K562 (cell line): ENCODE results near the gene LIAS. TPM values are rescaled to one million over a fixed set of nuclear protein-coding genes. Genes with fewer than 3 reads are reported as not detected.
A peak's percentile ranks its signal among the peaks of the same experiment; 100 is the strongest.

Experiments used
- BCL6 ChIP-seq: fragments of 250-450 bp; sonication (Bioruptor Pico); IDR thresholded peaks from 2 replicates; pipeline ENCODE4 v1.4.0; 2020
- CBX2 ChIP-seq: fragments of 200-600 bp; sonication (generic); IDR thresholded peaks from one replicate; pipeline ENCODE4 v1.6.1; 2012; ENCODE audit warnings: mild to moderate bottlenecking, low read length, inconsistent platforms; ENCODE audit not compliant: insufficient read depth, poor library complexity, severe bottlenecking
- CBX8 ChIP-seq: fragments of 200-600 bp; sonication (generic); IDR thresholded peaks from 2 replicates; pipeline ENCODE4 v1.6.1; 2012; ENCODE audit warnings: borderline replicate concordance, mixed run types, low read depth, mild to moderate bottlenecking, moderate library complexity, mixed read lengths, low read length, control low read depth, inconsistent platforms; ENCODE audit not compliant: poor library complexity, severe bottlenecking; ENCODE audit errors: extremely low read depth
- CREB5 ChIP-seq: fragments of 250-450 bp; sonication (Bioruptor Pico); IDR thresholded peaks from 2 replicates; pipeline ENCODE4 v1.5.0; 2020; ENCODE audit warnings: mild to moderate bottlenecking
- CREM ChIP-seq: IDR thresholded peaks from 2 replicates; pipeline ENCODE4 v1.6.1; 2014; ENCODE audit warnings: antibody characterized with exemption, low read depth
- DPF2 ChIP-seq: fragments of 450-650 bp; IDR thresholded peaks from 2 replicates; pipeline ENCODE4 v1.6.1; 2016
- GABPA ChIP-seq: fragments of 200-800 bp; sonication (Bioruptor generic); conservative IDR thresholded peaks from 2 replicates; pipeline ENCODE4 v1.6.1; 2016; ENCODE audit warnings: low read depth, missing genetic modification characterization, missing compliant biosample characterization
- HMGN3 ChIP-seq: IDR thresholded peaks from 2 replicates; pipeline ENCODE4 v1.6.1; 2011; ENCODE audit warnings: borderline replicate concordance, low read depth, mild to moderate bottlenecking, mixed read lengths, low read length; ENCODE audit not compliant: insufficient read length; ENCODE audit errors: extremely low read depth
- KLF16 ChIP-seq: IDR thresholded peaks from 2 replicates; pipeline ENCODE4 v1.6.1; 2016; ENCODE audit warnings: antibody characterized with exemption
- L3MBTL2 ChIP-seq: fragments of 450-650 bp; IDR thresholded peaks from 2 replicates; pipeline ENCODE4 v1.6.1; 2016; ENCODE audit warnings: mild to moderate bottlenecking, moderate library complexity
- MTA3 ChIP-seq: fragments of 450-650 bp; formaldehyde crosslinking; IDR thresholded peaks from 2 replicates; pipeline ENCODE4 v1.6.1; 2017; ENCODE audit warnings: mild to moderate bottlenecking, borderline replicate concordance
- NEUROD1 ChIP-seq: fragments of 150-350 bp; IDR thresholded peaks from 2 replicates; pipeline ENCODE4 v1.6.1; 2014; ENCODE audit warnings: borderline replicate concordance, low read length, low read depth; ENCODE audit not compliant: partially characterized antibody
- PKNOX1 ChIP-seq: fragments of 450-650 bp; IDR thresholded peaks from 2 replicates; pipeline ENCODE4 v1.6.1; 2016
- RBM22 ChIP-seq: fragments of 200-400 bp; formaldehyde crosslinking; IDR thresholded peaks from 2 replicates; pipeline ENCODE4 v1.6.1; 2018; ENCODE audit warnings: low read length, low read depth; ENCODE audit not compliant: poor library complexity, severe bottlenecking
- SAFB ChIP-seq: fragments of 200-400 bp; formaldehyde crosslinking; IDR thresholded peaks from 2 replicates; pipeline ENCODE4 v1.6.1; 2017; ENCODE audit warnings: low read depth, low read length, borderline replicate concordance
- SNAPC5 ChIP-seq: fragments of 250-450 bp; sonication (Bioruptor Pico); IDR thresholded peaks from 2 replicates; pipeline ENCODE4 v1.8.0; 2021; ENCODE audit warnings: moderate library complexity, mild to moderate bottlenecking, inconsistent platforms
- STAT5A ChIP-seq: IDR thresholded peaks from 2 replicates; pipeline ENCODE4 v1.6.1; 2012; ENCODE audit warnings: low read length, inconsistent platforms, borderline replicate concordance
- TCFL5 ChIP-seq: fragments of 250-450 bp; sonication (Bioruptor Pico); conservative IDR thresholded peaks from 2 replicates; pipeline ENCODE4 v1.6.1; 2021; ENCODE audit warnings: mild to moderate bottlenecking, moderate library complexity, matching md5 sums
- TEAD1 ChIP-seq, 2 experiments: fragments of 450-650 bp in 1 of 2; sonication (generic) in 1 of 2; formaldehyde crosslinking; IDR thresholded peaks; 2 replicates each; pipeline versions ENCODE4 v1.4.0 to v1.8.0; 2020 to 2022; ENCODE audit warnings: mild to moderate bottlenecking in 2 of 2, missing genetic modification reagents in 1 of 2
- TEAD4 ChIP-seq, 2 experiments: sonication (generic) in 1 of 2; formaldehyde crosslinking in 1 of 2; IDR thresholded peaks; 2 replicates each; pipeline versions ENCODE4 v1.6.1 to v1.8.0; 2012 to 2022; ENCODE audit warnings: borderline replicate concordance in 1 of 2, inconsistent platforms in 1 of 2, low read length in 1 of 2, mild to moderate bottlenecking in 1 of 2, missing genetic modification reagents in 1 of 2
- ZBTB8A ChIP-seq: fragments of 450-650 bp; IDR thresholded peaks from 2 replicates; pipeline ENCODE4 v1.6.1; 2018; ENCODE audit warnings: mild to moderate bottlenecking, moderate library complexity; ENCODE audit not compliant: partially characterized antibody
- ZNF644 ChIP-seq: fragments of 200-800 bp; sonication (Bioruptor generic); IDR thresholded peaks from 2 replicates; pipeline ENCODE4 v1.6.1; 2016; ENCODE audit warnings: low read depth, missing genetic modification characterization, missing compliant biosample characterization
- ZNF75A ChIP-seq: fragments of 450-650 bp; formaldehyde crosslinking; IDR thresholded peaks from 2 replicates; pipeline ENCODE4 v1.4.0; 2020; ENCODE audit warnings: mild to moderate bottlenecking
- polyA plus RNA-seq, 8 experiments: library from polyadenylated mRNA; depleted of rRNA in 4 of 8; stranded (reverse) in 5 of 8; unstranded in 3 of 8; fragments of >200 nt; fragmentation: Nextera tagmentation in 2 of 8; fragmentation: Illumina TruSeq in 1 of 8; extraction: Ambion mirVana in 2 of 8; extraction: Trizol in 1 of 8; gene quantifications; 2 replicates each; pipeline versions ENCODE4 v1.2.1 to v1.2.3, GENCODE V29; 2011 to 2014; ENCODE audit warnings: inconsistent platforms in 1 of 8, missing spikeins in 1 of 8
- total RNA-seq, 7 experiments: library from RNA; depleted of rRNA in 6 of 7; stranded (reverse); fragments of >200 nt in 6 of 7; fragmentation: Illumina TruSeq in 2 of 7; extraction: Trizol in 2 of 7; gene quantifications; 2 replicates each; pipeline versions ENCODE4 v1.2.1 to v1.2.3, GENCODE V29; 2011 to 2021; ENCODE audit warnings: low replicate concordance in 1 of 7
- TF ChIP-seq, protein P1 (sequence below), 3 experiments: IDR thresholded peaks in 2 of 3; conservative IDR thresholded peaks in 1 of 3; 2 replicates each; pipeline ENCODE4 v1.5.1; 2011 to 2012; ENCODE audit warnings: low read length in 3 of 3, mild to moderate bottlenecking in 3 of 3, control low read depth in 2 of 3, improper control_type of control experiment in 1 of 3, inconsistent platforms in 1 of 3, low read depth in 1 of 3, mixed read lengths in 1 of 3, moderate library complexity in 1 of 3; ENCODE audit not compliant: insufficient read depth in 2 of 3

LIAS gene
- total and polyA plus RNA-seq, 9 of the 15 experiments (the other 6 are each of a cell fraction or from before 2014, with no cell fraction given) = 21.9 to 57.1 (median 42.1) TPM

DNA sequence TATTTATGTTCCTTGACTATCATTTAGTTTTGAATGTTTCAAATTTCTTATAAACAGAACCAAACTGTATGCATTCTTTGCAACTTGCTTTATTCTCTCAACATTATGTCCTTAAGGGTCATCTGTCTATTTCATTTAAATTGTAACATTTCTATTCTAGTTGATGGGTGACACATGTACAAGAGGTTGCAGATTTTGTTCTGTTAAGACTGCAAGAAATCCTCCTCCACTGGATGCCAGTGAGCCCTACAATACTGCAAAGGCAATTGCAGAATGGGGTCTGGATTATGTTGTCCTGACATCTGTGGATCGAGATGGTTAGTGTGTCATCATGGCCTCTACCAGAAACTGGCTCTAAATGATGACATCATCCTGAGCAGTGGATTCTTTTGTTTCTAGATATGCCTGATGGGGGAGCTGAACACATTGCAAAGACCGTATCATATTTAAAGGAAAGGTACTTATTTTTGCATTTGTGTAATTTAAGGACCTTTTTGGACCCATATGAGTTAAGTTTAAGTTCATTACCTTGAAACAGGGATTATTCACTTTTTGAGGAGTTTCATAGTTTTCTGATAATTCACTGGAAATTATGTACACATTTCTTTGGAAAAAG, 6.1 kb downstream of the LIAS start (continued):
- TF ChIP-seq TEAD4 (IDR thresholded peaks at IDR 0.05; ENCODE audit: low read length) = no peak; the same call in 1 of the 2 replicates
- no peak for TF ChIP-seq TEAD4 (CRISPR knock-in tag; IDR thresholded peaks at IDR 0.05; ENCODE audit: borderline replicate concordance)
- no peak for TF ChIP-seq ZBTB8A
- no peak; the same call in 1 of the 2 replicates for TF ChIP-seq GABPA
- TF ChIP-seq KLF16 = no peak
- TF ChIP-seq ZNF75A (CRISPR knock-in tag) = no peak
- TF ChIP-seq DPF2 = no peak; the same call in 1 of the 2 replicates
- peak; percentile 50; the same call in 1 of the 2 replicates for TF ChIP-seq PKNOX1
- TF ChIP-seq TCFL5 (CRISPR knock-in tag) = no peak
- TF ChIP-seq CBX8 = no peak
- no peak for TF ChIP-seq L3MBTL2
- TF ChIP-seq RBM22 = no peak
- TF ChIP-seq CBX2 = no peak
- no peak for TF ChIP-seq STAT5A
- no peak for TF ChIP-seq HMGN3
- TF ChIP-seq ZNF644 = peak; percentile 61; the same call in 1 of the 2 replicates
- TF ChIP-seq MTA3 = 0 out of 2 replicates have a peak, but pooled peaks have one; percentile 33
- peak; percentile 97 for TF ChIP-seq CREM
- TF ChIP-seq BCL6 (CRISPR knock-in tag) = no peak
- TF ChIP-seq NEUROD1 = no peak
- TF ChIP-seq CREB5 = no peak
- TF ChIP-seq, protein P1, sequence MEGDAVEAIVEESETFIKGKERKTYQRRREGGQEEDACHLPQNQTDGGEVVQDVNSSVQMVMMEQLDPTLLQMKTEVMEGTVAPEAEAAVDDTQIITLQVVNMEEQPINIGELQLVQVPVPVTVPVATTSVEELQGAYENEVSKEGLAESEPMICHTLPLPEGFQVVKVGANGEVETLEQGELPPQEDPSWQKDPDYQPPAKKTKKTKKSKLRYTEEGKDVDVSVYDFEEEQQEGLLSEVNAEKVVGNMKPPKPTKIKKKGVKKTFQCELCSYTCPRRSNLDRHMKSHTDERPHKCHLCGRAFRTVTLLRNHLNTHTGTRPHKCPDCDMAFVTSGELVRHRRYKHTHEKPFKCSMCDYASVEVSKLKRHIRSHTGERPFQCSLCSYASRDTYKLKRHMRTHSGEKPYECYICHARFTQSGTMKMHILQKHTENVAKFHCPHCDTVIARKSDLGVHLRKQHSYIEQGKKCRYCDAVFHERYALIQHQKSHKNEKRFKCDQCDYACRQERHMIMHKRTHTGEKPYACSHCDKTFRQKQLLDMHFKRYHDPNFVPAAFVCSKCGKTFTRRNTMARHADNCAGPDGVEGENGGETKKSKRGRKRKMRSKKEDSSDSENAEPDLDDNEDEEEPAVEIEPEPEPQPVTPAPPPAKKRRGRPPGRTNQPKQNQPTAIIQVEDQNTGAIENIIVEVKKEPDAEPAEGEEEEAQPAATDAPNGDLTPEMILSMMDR (IDR thresholded peaks at IDR 0.05 in 2 of 3, conservative IDR thresholded peaks at IDR 0.05 in 1 of 3; ENCODE audit: insufficient read depth in 2 of 3, low read depth in 1 of 3, low read length in 3 of 3) = peak in 2 of 3 experiments; percentile 46 to 55; a peak in 2 of 6 replicates
- no peak for TF ChIP-seq SAFB
- TF ChIP-seq SNAPC5 (CRISPR knock-in tag) = no peak
- TF ChIP-seq TEAD1 (CRISPR knock-in tag; IDR thresholded peaks at IDR 0.05) = no peak
